ELR (cell line): Measurements from ENCODE around the gene CRTAP.
"Not testable (repeated sequence)": the region's sequence is repeated elsewhere in the genome, so short reads cannot be mapped to it uniquely, and the experiment has no call there.

Experiments used
- DNase-seq: peaks from one replicate; pipeline ENCODE4 v3.0.0-alpha.2; 2015; ENCODE audit warnings: low read depth

Gene CRTAP

GRCh38 chr3:33113772-33114621, at the start of gene CRTAP:
TSS of gene CRTAP (plus strand) at chr3:33114014. CDS start at chr3:33114078, 64 bp downstream.
- DNase-seq, result peak; percentile 93

- DNase-seq, result peak; percentile 3
Observed at GRCh38 chr3:33064929-33065328, 48.9 kb upstream of the CRTAP start.

- DNase-seq, result peak; percentile 50
Observed at GRCh38 chr3:33067484-33067883, 46.3 kb upstream of the CRTAP start.

- DNase-seq, result not testable (repeated sequence)
Observed at GRCh38 chr3:33069862-33070261, 44.0 kb upstream of the CRTAP start.

GRCh38 chr3:33071181-33071580, 42.6 kb upstream of the CRTAP start:
- DNase-seq, result no peak

- no peak for DNase-seq
Observed at GRCh38 chr3:33071946-33072345, 41.9 kb upstream of the CRTAP start.

GRCh38 chr3:33074217-33075067, 39.4 kb upstream of the CRTAP start:
- peak; percentile 73 for DNase-seq

- DNase-seq, result no peak
Observed at GRCh38 chr3:33075995-33076394, 37.8 kb upstream of the CRTAP start.

- no peak for DNase-seq
Observed at GRCh38 chr3:33076952-33077351, 36.9 kb upstream of the CRTAP start.

- no peak for DNase-seq
Observed at GRCh38 chr3:33077976-33078375, 35.8 kb upstream of the CRTAP start.

GRCh38 chr3:33079813-33080212, 34.0 kb upstream of the CRTAP start:
- DNase-seq, result not testable (repeated sequence)

- no peak for DNase-seq
Observed at GRCh38 chr3:33081812-33082211, 32.0 kb upstream of the CRTAP start.

GRCh38 chr3:33083958-33084357, 29.9 kb upstream of the CRTAP start:
- DNase-seq, result no peak

GRCh38 chr3:33088691-33089090, 25.1 kb upstream of the CRTAP start:
- no peak for DNase-seq

- DNase-seq, result no peak
Observed at GRCh38 chr3:33089515-33089914, 24.3 kb upstream of the CRTAP start.

- no peak for DNase-seq
Observed at GRCh38 chr3:33091746-33092145, 22.1 kb upstream of the CRTAP start.

- no peak for DNase-seq
Observed at GRCh38 chr3:33092496-33093254, 21.1 kb upstream of the CRTAP start.

- DNase-seq, result no peak
Observed at GRCh38 chr3:33093847-33094246, 20.0 kb upstream of the CRTAP start.

- no peak for DNase-seq
Observed at GRCh38 chr3:33095436-33095835, 18.4 kb upstream of the CRTAP start.

- peak; percentile 52 for DNase-seq
Observed at GRCh38 chr3:33096093-33096868, 17.5 kb upstream of the CRTAP start.

GRCh38 chr3:33099109-33099645, 14.6 kb upstream of the CRTAP start:
- DNase-seq, result no peak
